GM12891 (cell line): ENCODE data around the gene RAPH1.
"Not testable (repeated sequence)": the region's sequence is repeated elsewhere in the genome, so short reads cannot be mapped to it uniquely, and the experiment has no call there.

ENCODE experiments used
- DNase-seq: peaks from one replicate; pipeline ENCODE4 v3.0.0; 2011; ENCODE audit warnings: low spot score; ENCODE audit not compliant: insufficient read length
- FAIRE-seq: peaks from 2 replicates; lab custom pipeline; 2011; peaks lifted over from hg19 to GRCh38; lab: Jason Lieb, UNC
- PAX5 ChIP-seq: IDR thresholded peaks from 2 replicates; pipeline ENCODE4 v1.6.1; 2011; ENCODE audit warnings: low read length, moderate library complexity, mild to moderate bottlenecking; ENCODE audit not compliant: insufficient read depth, severe bottlenecking
- POLR2A ChIP-seq: IDR thresholded peaks from 2 replicates; pipeline ENCODE4 v1.6.1; 2011; ENCODE audit warnings: low read depth, low read length, control low read depth
- POLR2AphosphoS5 ChIP-seq: IDR thresholded peaks from 2 replicates; pipeline ENCODE4 v1.6.1; 2011; ENCODE audit warnings: low read depth, low read length, control low read depth
- POU2F2 ChIP-seq: IDR thresholded peaks from 2 replicates; pipeline ENCODE4 v1.6.1; 2011; ENCODE audit warnings: low read depth, mild to moderate bottlenecking, control low read depth, low read length, moderate library complexity
- SPI1 ChIP-seq: IDR thresholded peaks from 2 replicates; pipeline ENCODE4 v1.6.1; 2011; ENCODE audit warnings: low read depth, low read length, control low read depth
- TAF1 ChIP-seq: IDR thresholded peaks from 2 replicates; pipeline ENCODE4 v1.6.1; 2011; ENCODE audit warnings: low read depth, low read length, control low read depth

The RAPH1 gene

GRCh38 chr2:203549406-203549805 is 14.3 kb upstream of the RAPH1 start:
- no peak for DNase-seq
- TF ChIP-seq POLR2A, result no peak
- no peak for TF ChIP-seq POU2F2
- no peak for TF ChIP-seq SPI1
- FAIRE-seq, result no peak

GRCh38 chr2:203548887-203549286 is 13.8 kb upstream of the RAPH1 start:
- DNase-seq, result no peak
- TF ChIP-seq SPI1 (no peak), POLR2AphosphoS5 (no peak), POLR2A (no peak), POU2F2 (no peak), PAX5 (no peak), TAF1 (no peak)
- no peak for FAIRE-seq

- DNase-seq (no peak), FAIRE-seq (no peak)
- TF ChIP-seq SPI1, result no peak
- no peak for TF ChIP-seq TAF1
- no peak for TF ChIP-seq POU2F2
- no peak for TF ChIP-seq PAX5
- no peak for TF ChIP-seq POLR2AphosphoS5
- TF ChIP-seq POLR2A, result no peak
Observed at GRCh38 chr2:203547356-203547755, 12.3 kb upstream of the RAPH1 start.

GRCh38 chr2:203544402-203544801 is 9.3 kb upstream of the RAPH1 start:
- no peak for FAIRE-seq
- DNase-seq, result no peak
- no peak for TF ChIP-seq POU2F2
- no peak for TF ChIP-seq TAF1
- no peak for TF ChIP-seq POLR2A
- TF ChIP-seq SPI1, result no peak
- no peak for TF ChIP-seq POLR2AphosphoS5
- no peak for TF ChIP-seq PAX5

GRCh38 chr2:203543898-203544328 is 8.8 kb upstream of the RAPH1 start:
- TF ChIP-seq POU2F2 (no peak), POLR2A (no peak), TAF1 (no peak)
- FAIRE-seq (peak; percentile 40), DNase-seq (no peak)

GRCh38 chr2:203540598-203540997 is 5.5 kb upstream of the RAPH1 start:
- DNase-seq, FAIRE-seq: not testable (repeated sequence)

GRCh38 chr2:203538237-203538636 is 3.1 kb upstream of the RAPH1 start:
- FAIRE-seq, DNase-seq: not testable (repeated sequence)

- not testable (repeated sequence) for FAIRE-seq, DNase-seq
Observed at GRCh38 chr2:203536586-203536951, 1.5 kb upstream of the RAPH1 start.

- FAIRE-seq, result no peak
- no peak for DNase-seq
- no peak for TF ChIP-seq POU2F2
- TF ChIP-seq POLR2A, result no peak
- TF ChIP-seq POLR2AphosphoS5, result no peak
Observed at GRCh38 chr2:203535784-203536585, 884 bp upstream of the RAPH1 start.

GRCh38 chr2:203534621-203535077 is 452 bp downstream of the RAPH1 start:
- TF ChIP-seq SPI1 (no peak), TAF1 (no peak), POLR2A (no peak), POU2F2 (no peak), PAX5 (no peak)
- DNase-seq, result peak; percentile 18
- FAIRE-seq, result no peak

GRCh38 chr2:203533676-203534591 is 1.2 kb downstream of the RAPH1 start:
- no peak for DNase-seq
- no peak for FAIRE-seq
- no peak for TF ChIP-seq POU2F2
- TF ChIP-seq POLR2A, result no peak
- no peak for TF ChIP-seq TAF1
- TF ChIP-seq SPI1, result no peak
- no peak for TF ChIP-seq POLR2AphosphoS5
- no peak for TF ChIP-seq PAX5
